Mesothelial cell of epicardium (in vitro differentiated cells): Measurements from ENCODE around the gene TANK. TPM values are rescaled to one million over a fixed set of nuclear protein-coding genes. Genes with fewer than 3 reads are reported as not detected.

Experiments
- DNase-seq, 2 experiments: peaks; one replicate each; pipeline ENCODE4 v3.0.0; 2021; ENCODE audit warnings: low spot score in 2 of 2; ENCODE audit not compliant: unreplicated experiment in 2 of 2
- H3K27ac Mint-ChIP-seq: 2 replicates; pipeline ENCODE4 v1.8.0; 2021; ENCODE audit warnings: mixed read lengths
- H3K27me3 Mint-ChIP-seq: 2 replicates; pipeline ENCODE4 v1.8.0; 2021; ENCODE audit warnings: low read depth, mixed read lengths
- H3K36me3 Mint-ChIP-seq: 2 replicates; pipeline ENCODE4 v1.8.0; 2021; ENCODE audit warnings: mixed read lengths
- H3K4me1 Mint-ChIP-seq: 2 replicates; pipeline ENCODE4 v1.8.0; 2021; ENCODE audit warnings: mixed read lengths
- H3K4me3 Mint-ChIP-seq: 2 replicates; pipeline ENCODE4 v1.8.0; 2021; ENCODE audit warnings: mild to moderate bottlenecking, moderate library complexity, mixed read lengths
- H3K9me3 Mint-ChIP-seq: 2 replicates; pipeline ENCODE4 v1.8.0; 2021; ENCODE audit warnings: mixed read lengths
- CTCF ChIP-seq: fragments of 200-600 bp; sonication (generic); IDR thresholded peaks from one replicate; pipeline ENCODE4 v1.5.0; 2021; ENCODE audit warnings: antibody characterized with exemption; ENCODE audit not compliant: unreplicated experiment
- total RNA-seq: library from RNA; stranded (reverse); gene quantifications from 3 replicates; pipeline ENCODE4 v1.2.1, GENCODE V29; 2021

Gene TANK
- total RNA-seq, 1 donor from 2014 or later = 59.0 TPM

GRCh38 chr2:161170958-161171932, 11.0 kb downstream of the TANK start:
- no peak overlapping the region for H3K27ac Mint-ChIP-seq
- no peak for DNase-seq
- H3K4me3 Mint-ChIP-seq = no peak overlapping the region
- peaks cover 12% of the 10 kb centered on the region for H3K4me1 Mint-ChIP-seq
- no peaks in the 10 kb centered on the region for H3K9me3 Mint-ChIP-seq
- H3K27me3 Mint-ChIP-seq = no peaks in the 10 kb centered on the region
- TF ChIP-seq CTCF = no peak
- H3K36me3 Mint-ChIP-seq = peaks cover 27% of the 10 kb centered on the region

GRCh38 chr2:161172901-161173540, 12.8 kb downstream of the TANK start:
- TF ChIP-seq CTCF = no peak
- no peak for DNase-seq
- Mint-ChIP-seq H3K4me3 (no peak overlapping the region), H3K36me3 (peaks cover 32% of the 10 kb centered on the region), H3K27ac (no peak overlapping the region), H3K4me1 (peaks cover 12% of the 10 kb centered on the region), H3K27me3 (no peaks in the 10 kb centered on the region), H3K9me3 (peaks cover 9% of the 10 kb centered on the region)

GRCh38 chr2:161173541-161174194, 13.4 kb downstream of the TANK start:
- H3K4me1 Mint-ChIP-seq = peaks cover 14% of the 10 kb centered on the region
- H3K27me3 Mint-ChIP-seq = no peaks in the 10 kb centered on the region
- H3K4me3 Mint-ChIP-seq = no peak overlapping the region
- H3K9me3 Mint-ChIP-seq = peaks cover 9% of the 10 kb centered on the region
- H3K36me3 Mint-ChIP-seq = peaks cover 30% of the 10 kb centered on the region
- no peak overlapping the region for H3K27ac Mint-ChIP-seq
- no peak for TF ChIP-seq CTCF
- DNase-seq = no peak

GRCh38 chr2:161177969-161178368, 17.7 kb downstream of the TANK start:
- TF ChIP-seq CTCF = no peak
- Mint-ChIP-seq H3K27ac (no peak overlapping the region), H3K27me3 (no peaks in the 10 kb centered on the region), H3K4me3 (no peak overlapping the region), H3K4me1 (peaks cover 8% of the 10 kb centered on the region), H3K9me3 (peaks cover 9% of the 10 kb centered on the region), H3K36me3 (peaks cover 48% of the 10 kb centered on the region)
- no peak for DNase-seq

- peaks cover 45% of the 10 kb centered on the region for H3K36me3 Mint-ChIP-seq
- peaks cover 8% of the 10 kb centered on the region for H3K4me1 Mint-ChIP-seq
- H3K27me3 Mint-ChIP-seq = no peaks in the 10 kb centered on the region
- H3K4me3 Mint-ChIP-seq = no peak overlapping the region
- peaks cover 9% of the 10 kb centered on the region for H3K9me3 Mint-ChIP-seq
- no peak for DNase-seq
- H3K27ac Mint-ChIP-seq = no peak overlapping the region
- no peak for TF ChIP-seq CTCF
Measured at GRCh38 chr2:161178756-161179155, 18.5 kb downstream of the TANK start.
